Limb (tissue), 2 donors: ENCODE measurements around the gene TSHZ2.
A peak's percentile ranks its signal among the peaks of the same experiment; 100 is the strongest.

Experiments used
- DNase-seq, 2 donors: peaks; one replicate each; pipeline ENCODE4 v3.0.0-alpha.2; 2016; ENCODE audit errors: extremely low spot score in 2 of 2

Gene TSHZ2

GRCh38 chr20:53126185-53126584, 154.0 kb downstream of the TSHZ2 start:
- DNase-seq = no peak

- no peak for DNase-seq
Measured at GRCh38 chr20:53127027-53127426, 154.9 kb downstream of the TSHZ2 start.

GRCh38 chr20:53128004-53128403, 155.8 kb downstream of the TSHZ2 start:
- no peak for DNase-seq

DNA sequence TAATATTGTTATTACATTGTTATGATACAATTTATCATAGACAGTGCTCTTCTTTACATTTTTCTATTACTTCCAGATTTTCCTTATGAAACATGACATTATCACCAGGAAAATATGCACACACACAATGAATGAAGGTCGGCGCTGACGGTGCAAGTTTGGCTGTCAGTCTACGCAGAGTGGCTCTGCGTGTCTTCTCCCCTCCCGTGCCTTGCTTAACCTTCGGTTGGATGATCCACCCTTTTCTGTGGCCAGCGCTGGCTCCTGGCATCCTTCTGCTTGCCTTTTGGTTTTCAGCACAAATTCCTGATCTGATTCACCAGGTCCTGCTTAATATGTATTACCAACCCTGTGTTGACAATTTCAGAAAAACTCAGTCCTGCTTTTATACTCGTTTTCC, 157.4 kb downstream of the TSHZ2 start:
- DNase-seq = no peak

DNA sequence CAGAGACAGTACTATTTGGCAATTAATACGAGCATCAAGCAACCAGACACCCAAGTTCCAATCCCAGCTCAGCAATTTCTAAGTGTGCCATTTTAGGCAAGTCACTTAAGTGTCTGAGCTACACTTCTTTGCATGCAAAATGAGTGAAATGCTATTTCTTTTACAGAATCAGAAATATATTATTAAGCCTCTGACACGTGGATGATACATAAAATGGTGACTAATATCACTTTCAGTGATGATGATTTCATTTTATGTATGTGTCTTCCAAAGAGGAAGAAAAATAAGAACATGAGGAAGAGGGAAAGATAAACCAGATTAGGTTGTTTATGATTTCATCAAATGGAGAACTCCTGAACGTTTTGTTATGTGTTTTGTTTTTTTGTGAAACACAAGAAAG, 158.6 kb downstream of the TSHZ2 start:
- no peak for DNase-seq

- DNase-seq = no peak
Measured at GRCh38 chr20:53133125-53133524, 161.0 kb downstream of the TSHZ2 start.

DNA sequence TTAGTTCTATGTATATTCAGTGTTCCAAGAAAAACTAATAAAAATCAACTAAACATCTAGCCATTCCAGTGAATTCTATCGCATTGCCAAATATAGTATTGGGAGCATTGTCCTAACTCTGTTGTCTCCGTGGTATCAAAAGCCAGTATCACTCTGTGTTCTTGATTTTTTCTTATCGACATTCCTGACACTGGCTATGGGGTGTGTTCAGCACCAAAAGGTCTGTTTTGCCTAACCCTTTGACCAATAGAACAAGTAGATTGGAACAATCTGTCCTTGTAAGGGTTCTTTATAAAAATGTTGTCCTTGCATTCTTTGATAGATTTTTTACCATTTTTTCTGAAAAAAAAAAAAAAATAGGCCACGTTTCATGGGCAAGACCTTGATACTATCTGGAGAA, 161.5 kb downstream of the TSHZ2 start:
- no peak for DNase-seq

DNA sequence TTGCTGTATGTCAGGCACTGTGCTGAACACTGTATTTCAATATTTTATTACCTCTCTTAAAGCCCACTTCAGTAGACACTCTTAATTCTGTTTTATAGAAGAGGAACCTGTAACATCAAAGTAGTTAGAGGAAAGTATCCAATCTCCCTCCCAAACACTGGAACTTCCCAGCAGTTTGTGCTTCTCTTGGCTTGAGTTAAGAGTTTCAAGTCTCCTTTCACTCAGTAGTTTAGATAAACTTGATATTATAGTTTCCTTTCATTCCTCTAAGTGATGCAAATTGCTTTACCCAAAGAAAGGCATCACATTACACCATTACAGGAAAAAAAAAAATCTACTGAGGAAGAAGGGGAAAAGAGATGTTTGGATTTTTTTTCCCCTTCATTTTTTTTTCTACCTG, 164.3 kb downstream of the TSHZ2 start:
- DNase-seq = no peak

DNA sequence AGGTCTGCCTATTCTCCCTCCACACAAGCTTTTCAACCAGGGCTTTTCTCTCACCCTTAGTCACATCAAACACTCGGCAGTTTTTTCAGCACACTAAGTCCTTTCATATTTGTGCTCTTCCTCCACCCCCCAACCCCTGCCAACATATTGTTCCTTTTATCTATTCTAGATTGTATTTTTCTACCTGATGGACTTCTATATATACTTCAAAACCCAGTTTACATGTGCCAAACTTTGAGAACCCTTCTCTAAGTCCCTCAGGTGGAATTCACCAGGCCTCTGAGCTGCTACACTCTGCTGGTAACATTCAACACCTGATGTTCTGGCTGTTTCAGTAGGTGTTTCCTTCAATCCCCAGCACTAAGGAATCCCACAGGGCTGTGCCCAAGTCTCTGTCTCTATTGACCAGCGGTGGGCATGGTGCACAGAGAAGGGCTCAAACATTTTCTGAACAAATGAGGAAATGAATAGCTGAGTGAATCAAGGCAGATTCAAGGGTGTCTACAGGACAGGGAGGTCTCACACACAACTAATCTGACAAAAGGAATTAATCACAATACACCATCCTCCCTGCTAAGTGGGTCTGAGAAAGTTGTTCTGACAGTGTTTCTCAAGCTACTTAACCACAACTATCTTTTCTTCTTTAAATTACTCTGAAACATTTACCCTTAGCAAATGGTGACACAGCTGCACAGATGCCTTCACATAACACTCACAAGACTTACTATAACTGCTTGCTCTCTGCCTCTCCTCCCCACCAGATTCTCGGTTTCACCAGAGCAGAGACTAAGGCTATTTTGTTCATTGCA, 166.5 kb downstream of the TSHZ2 start:
- DNase-seq = no peak

DNA sequence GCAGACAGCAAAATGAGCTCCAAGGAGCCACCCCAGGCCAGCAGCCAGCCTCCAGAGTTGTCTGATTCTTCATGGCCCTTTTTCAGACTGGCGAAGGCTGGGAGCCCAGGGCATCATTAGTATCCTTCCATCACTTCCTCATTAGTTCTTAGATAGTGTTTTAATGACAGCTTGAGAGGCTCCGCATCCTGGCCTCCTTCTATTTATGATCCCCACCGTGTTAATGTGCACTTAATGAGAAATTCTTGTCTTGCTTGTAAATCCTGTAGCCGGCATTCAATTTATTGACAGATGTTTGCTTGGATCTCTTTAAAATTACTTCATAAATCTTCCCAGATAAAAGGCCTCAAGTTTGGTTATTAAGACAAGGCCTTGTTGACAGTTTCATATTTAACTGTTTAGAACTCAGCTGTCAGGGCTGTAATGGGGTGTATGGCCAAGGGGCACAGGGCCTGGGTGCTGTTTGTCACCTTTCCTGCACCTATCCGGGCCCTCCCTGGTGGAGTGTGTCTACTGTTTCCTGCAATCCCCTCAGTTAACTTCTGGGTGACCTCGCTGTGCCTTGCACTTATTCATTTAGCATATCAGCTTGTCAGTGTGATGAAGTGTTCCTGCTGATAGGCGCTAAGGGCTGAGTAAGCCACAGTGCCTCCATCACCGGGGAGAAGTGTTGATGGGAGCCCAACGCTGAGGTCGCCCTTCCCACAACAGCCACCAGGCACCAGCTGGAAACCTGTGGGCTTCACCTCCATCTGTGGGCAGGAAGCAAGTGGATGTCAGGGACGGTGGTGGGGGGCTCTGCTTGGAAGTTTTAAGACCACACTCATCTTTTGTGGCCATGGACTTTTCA, 169.3 kb downstream of the TSHZ2 start:
- DNase-seq = no peak

- DNase-seq = no peak
Measured at GRCh38 chr20:53142225-53143127, 170.3 kb downstream of the TSHZ2 start.

- no peak for DNase-seq
Measured at GRCh38 chr20:53146201-53146891, 174.2 kb downstream of the TSHZ2 start.

DNA sequence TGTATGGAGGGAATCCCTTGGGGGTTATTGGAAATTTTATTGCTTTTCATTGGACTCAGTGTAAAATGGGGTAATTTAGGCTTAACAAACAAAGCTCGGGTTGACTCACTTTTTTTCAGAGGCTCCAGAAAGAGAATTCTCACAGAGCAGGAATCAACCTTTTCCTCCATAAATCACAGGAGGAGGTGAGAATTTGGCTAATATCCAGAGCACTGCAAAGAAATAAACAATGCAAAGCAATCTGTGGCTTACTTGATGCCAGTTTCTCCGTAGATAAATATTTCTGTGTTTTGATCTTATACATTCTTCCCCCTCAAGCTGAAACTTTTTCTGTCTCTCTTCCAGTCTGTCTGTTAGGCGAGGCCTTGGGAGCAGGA, 176.6 kb downstream of the TSHZ2 start:
- DNase-seq = no peak

GRCh38 chr20:53149148-53149889, 177.2 kb downstream of the TSHZ2 start:
- peak in 1 of 2 donors; percentile 41 for DNase-seq

GRCh38 chr20:53149890-53150205, 177.7 kb downstream of the TSHZ2 start:
- DNase-seq = no peak

GRCh38 chr20:53150532-53150931, 178.4 kb downstream of the TSHZ2 start:
- no peak for DNase-seq

GRCh38 chr20:53152228-53152627, 180.1 kb downstream of the TSHZ2 start:
- no peak for DNase-seq

DNA sequence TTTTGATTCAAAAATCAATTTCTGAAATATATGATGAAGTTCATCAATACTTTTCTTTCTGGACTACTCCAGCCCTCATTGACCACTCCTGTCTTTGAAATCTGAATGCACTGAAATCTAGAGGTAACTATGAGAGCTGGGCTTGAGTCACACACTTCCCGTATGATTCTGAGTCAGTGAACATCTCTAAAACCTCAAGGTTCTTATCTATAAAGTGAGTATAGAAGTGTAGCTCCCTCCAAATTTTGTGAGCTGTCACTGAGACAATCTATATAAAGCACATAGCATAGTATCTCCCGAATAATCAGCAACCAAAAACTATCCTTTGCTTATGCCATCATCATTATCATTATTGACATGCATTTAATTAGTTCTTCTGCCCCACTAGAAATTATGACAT, 182.4 kb downstream of the TSHZ2 start:
- no peak for DNase-seq

DNA sequence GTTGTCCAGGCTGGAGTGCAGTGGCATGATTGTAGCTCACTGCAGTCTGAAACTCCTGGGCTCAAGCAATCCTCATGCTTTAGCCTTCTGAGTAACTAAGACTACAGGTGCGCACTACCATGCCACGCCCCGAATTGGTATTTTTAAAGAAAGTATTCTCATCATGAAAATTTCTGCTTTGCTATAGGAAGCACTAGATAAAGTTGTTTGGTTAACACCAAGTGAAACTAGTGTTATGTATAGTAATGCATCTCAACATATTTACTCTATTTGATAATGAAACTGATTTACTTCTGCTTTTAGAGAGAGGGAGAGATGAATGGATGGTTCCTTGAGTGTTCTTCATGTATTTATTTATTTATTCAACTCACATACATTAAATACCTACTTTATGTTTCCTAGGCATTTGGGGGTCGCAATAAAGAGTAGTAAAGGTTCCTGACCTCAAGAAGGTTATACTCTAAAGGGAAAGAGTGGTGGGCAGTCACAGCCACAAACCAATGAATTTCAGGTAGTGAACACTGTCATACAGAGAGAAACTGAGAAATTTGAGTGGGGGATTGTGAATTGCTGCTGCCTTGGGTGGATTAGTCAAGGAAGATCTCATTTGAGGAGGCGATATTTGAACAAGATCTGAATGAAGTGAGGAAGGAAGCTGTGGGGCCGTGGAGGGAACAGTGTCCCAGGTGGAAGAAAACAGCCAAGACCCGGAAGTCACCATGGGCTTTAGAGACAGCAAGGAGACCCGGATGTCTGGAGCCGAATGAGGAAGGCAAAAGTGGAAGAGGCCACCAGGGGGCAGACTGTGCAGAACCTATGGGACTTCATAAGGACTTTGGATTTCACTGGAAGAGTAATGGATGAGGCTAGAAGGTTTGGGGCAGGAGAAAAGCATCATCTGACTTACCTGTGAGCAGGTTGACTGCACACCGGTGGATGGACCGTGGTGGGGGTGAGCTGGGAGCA, 185.6 kb downstream of the TSHZ2 start:
- no peak for DNase-seq
